ENCODE measurements around the gene ASIC2.

Gene ASIC2

DNA sequence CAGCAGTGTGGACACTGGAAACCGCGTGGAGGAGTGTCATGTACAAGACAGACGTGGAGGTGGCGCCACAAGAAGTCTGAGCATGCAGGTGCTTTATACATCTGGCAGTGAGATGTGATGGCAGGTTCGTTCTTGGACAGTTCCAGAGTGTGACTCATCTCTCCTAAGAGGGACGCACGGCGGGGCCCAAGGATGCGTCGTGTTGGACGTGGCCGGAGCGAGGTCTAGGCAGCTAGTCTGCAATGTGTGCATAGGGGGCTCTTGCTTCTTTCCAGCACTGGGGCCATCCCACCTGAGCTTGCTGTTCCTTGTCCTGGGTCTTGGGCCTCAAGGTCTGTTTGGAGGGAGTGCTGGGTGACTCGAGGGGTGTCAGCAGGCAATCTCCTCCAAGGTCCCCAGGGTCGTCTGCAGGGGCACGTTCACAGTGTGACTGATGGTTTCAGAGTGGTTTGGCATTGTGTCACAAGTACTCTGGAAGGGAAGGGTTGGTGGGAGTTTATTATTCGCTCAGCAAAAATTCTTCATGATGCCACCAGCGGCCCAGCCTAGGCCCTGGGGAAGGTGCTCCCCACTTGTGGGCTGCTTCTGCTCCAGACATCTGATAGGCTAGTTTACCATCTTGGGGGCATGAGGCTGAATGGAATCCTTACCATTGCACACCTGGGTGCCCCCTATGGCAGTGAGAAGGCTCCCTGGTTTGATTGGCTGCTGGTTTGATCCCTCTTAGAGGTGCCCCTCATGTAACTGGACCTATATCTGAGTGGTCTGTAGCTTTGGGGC, 279.3 kb downstream of the ASIC2 start:
- H3K27me3 ChIP-seq (ENCODE audit: insufficient read depth, low read length) = no peaks in the 10 kb centered on the region

GRCh38 chr17:33012522-33013033, 280.5 kb downstream of the ASIC2 start:
- H3K4me1 ChIP-seq (ENCODE audit: control insufficient read depth, insufficient read depth, low read length, unreplicated experiment) = peaks cover 22% of the 10 kb centered on the region
- H3K27me3 ChIP-seq (ENCODE audit: insufficient read depth, low read length) = no peaks in the 10 kb centered on the region
- peak overlapping the region; percentile 68 for H3K27ac ChIP-seq (ENCODE audit: low read depth, low read length)
- H3K36me3 ChIP-seq (ENCODE audit: insufficient read depth, low read length) = no peaks in the 10 kb centered on the region
- peak overlapping the region; percentile 30; the same call in 1 of the 2 replicates for H3K4me3 ChIP-seq (ENCODE audit: low read depth, low read length)
- peak overlapping the region; percentile 88 for H2AFZ ChIP-seq (ENCODE audit: low read length, unreplicated experiment)
- no peaks in the 10 kb centered on the region for H3K79me2 ChIP-seq (ENCODE audit: control insufficient read depth, insufficient read depth, low read length, unreplicated experiment)

More for the DNA sequence above, 279.3 kb downstream of the ASIC2 start:
- Histone ChIP-seq H2AFZ (ENCODE audit: low read length, unreplicated experiment) (no peak overlapping the region), H3K4me1 (ENCODE audit: control insufficient read depth, insufficient read depth, low read length, unreplicated experiment) (peaks cover 22% of the 10 kb centered on the region), H3K36me3 (ENCODE audit: insufficient read depth, low read length) (no peaks in the 10 kb centered on the region), H3K27ac (ENCODE audit: low read depth, low read length) (no peak overlapping the region), H3K4me3 (ENCODE audit: low read depth, low read length) (no peak overlapping the region), H3K79me2 (ENCODE audit: control insufficient read depth, insufficient read depth, low read length, unreplicated experiment) (no peaks in the 10 kb centered on the region)

DNA sequence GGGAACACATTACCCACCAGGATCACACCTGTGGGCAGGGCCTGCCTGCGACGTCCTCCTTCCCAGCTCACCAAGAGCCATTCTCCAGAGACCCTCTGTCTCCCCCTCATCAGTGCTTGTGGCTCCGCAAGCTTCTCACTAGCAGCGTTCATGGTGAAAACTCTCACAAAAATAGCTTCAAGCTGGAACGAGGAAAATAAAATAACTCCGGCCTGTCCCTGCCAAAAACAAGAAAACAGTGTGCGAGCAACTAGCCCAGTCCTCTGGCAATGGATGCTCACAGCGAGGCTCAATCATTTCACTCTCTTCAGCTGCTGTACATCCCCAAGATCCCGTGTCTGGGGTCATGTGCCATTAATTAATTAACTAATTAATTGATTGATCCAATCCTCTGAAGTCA, 283.5 kb downstream of the ASIC2 start:
- Histone ChIP-seq H3K79me2 (ENCODE audit: control insufficient read depth, insufficient read depth, low read length, unreplicated experiment) (no peaks in the 10 kb centered on the region), H3K36me3 (ENCODE audit: insufficient read depth, low read length) (no peaks in the 10 kb centered on the region), H3K4me3 (ENCODE audit: low read depth, low read length) (no peak overlapping the region), H2AFZ (ENCODE audit: low read length, unreplicated experiment) (no peak overlapping the region), H3K27me3 (ENCODE audit: insufficient read depth, low read length) (no peaks in the 10 kb centered on the region; the same call in 1 of the 2 replicates), H3K4me1 (ENCODE audit: control insufficient read depth, insufficient read depth, low read length, unreplicated experiment) (peaks cover 22% of the 10 kb centered on the region), H3K27ac (ENCODE audit: low read depth, low read length) (no peak overlapping the region)

- no peak overlapping the region for H3K27ac ChIP-seq (ENCODE audit: low read depth, low read length)
- no peak overlapping the region for H2AFZ ChIP-seq (ENCODE audit: low read length, unreplicated experiment)
- H3K4me1 ChIP-seq (ENCODE audit: control insufficient read depth, insufficient read depth, low read length, unreplicated experiment) = peaks cover 3% of the 10 kb centered on the region
- H3K27me3 ChIP-seq (ENCODE audit: insufficient read depth, low read length) = no peaks in the 10 kb centered on the region; the same call in 1 of the 2 replicates
- no peak overlapping the region for H3K4me3 ChIP-seq (ENCODE audit: low read depth, low read length)
- no peaks in the 10 kb centered on the region for H3K79me2 ChIP-seq (ENCODE audit: control insufficient read depth, insufficient read depth, low read length, unreplicated experiment)
- no peaks in the 10 kb centered on the region for H3K36me3 ChIP-seq (ENCODE audit: insufficient read depth, low read length)
Observed at GRCh38 chr17:33007186-33007585, 285.9 kb downstream of the ASIC2 start.

DNA sequence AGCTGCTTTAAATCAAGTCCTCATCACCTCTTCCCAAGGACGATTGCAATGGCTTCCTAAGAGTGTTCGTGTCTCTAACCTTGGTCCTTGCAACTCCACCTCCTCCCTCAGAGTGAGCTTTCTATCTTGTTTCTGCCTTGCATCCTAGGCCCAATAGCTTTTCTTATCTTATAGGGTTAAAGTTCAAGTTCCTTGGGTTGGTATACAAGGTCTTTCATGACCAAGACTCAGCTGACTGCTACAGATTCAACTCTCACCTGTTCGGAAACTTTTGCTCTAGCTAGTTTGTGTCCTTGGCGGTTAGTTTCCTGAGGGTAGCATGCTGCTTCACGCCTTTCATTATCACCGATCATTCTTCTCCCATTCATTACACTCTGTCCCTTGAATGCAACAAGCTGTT, 290.8 kb downstream of the ASIC2 start:
- Histone ChIP-seq H3K4me3 (ENCODE audit: low read depth, low read length) (no peak overlapping the region), H3K27ac (ENCODE audit: low read depth, low read length) (no peak overlapping the region), H3K27me3 (ENCODE audit: insufficient read depth, low read length) (no peaks in the 10 kb centered on the region; the same call in 1 of the 2 replicates), H3K4me1 (ENCODE audit: control insufficient read depth, insufficient read depth, low read length, unreplicated experiment) (peaks cover 7% of the 10 kb centered on the region), H2AFZ (ENCODE audit: low read length, unreplicated experiment) (no peak overlapping the region), H3K36me3 (ENCODE audit: insufficient read depth, low read length) (no peaks in the 10 kb centered on the region), H3K79me2 (ENCODE audit: control insufficient read depth, insufficient read depth, low read length, unreplicated experiment) (no peaks in the 10 kb centered on the region)

GRCh38 chr17:32998887-32999228, 294.2 kb downstream of the ASIC2 start:
- Histone ChIP-seq H3K27me3 (ENCODE audit: insufficient read depth, low read length) (peaks cover 12% of the 10 kb centered on the region), H3K36me3 (ENCODE audit: insufficient read depth, low read length) (no peaks in the 10 kb centered on the region), H2AFZ (ENCODE audit: low read length, unreplicated experiment) (peak overlapping the region; percentile 96), H3K27ac (ENCODE audit: low read depth, low read length) (peak overlapping the region; percentile 49), H3K79me2 (ENCODE audit: control insufficient read depth, insufficient read depth, low read length, unreplicated experiment) (no peaks in the 10 kb centered on the region), H3K4me1 (ENCODE audit: control insufficient read depth, insufficient read depth, low read length, unreplicated experiment) (peaks cover 7% of the 10 kb centered on the region), H3K4me3 (ENCODE audit: low read depth, low read length) (peak overlapping the region; percentile 67)

DNA sequence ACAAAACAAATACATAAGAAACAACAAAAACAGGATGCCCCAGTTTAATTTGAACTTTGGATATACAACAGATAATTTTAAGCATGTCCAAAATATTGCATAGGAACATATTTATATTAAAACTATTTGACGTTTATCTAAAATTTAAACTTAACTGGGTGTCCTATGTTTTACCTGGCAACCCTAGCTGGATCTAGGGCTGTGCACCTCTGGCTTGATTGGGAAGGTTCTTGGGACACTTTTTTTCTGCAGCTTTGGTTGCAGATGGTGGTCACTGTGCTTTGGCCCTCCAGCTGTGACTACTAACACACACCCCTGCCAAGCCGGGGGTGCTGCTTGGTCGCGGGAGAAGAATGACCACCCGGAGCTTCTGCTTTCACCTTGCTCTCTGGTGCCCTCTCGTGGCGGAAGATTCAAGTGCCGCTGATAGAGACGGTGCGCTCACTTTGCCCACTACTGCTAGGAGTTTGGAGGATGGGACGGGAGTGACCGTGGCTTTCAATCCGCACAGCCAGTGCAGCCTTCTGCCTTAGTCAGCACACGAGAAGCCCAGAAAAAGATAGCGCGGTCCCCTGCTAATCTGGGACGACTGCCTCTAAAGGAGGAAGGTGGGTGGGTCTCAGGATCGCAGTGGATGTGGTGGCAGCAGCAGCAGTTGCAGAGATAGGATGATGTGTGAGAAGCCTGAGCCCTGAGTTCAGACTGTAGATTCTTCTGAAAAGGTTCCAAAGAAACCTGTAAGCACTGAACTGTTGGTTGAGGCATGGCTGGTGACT, 294.8 kb downstream of the ASIC2 start:
- H3K79me2 ChIP-seq (ENCODE audit: control insufficient read depth, insufficient read depth, low read length, unreplicated experiment) = no peaks in the 10 kb centered on the region
- peak overlapping the region; percentile 49 for H3K27ac ChIP-seq (ENCODE audit: low read depth, low read length)
- H2AFZ ChIP-seq (ENCODE audit: low read length, unreplicated experiment) = peak overlapping the region; percentile 96
- peaks cover 7% of the 10 kb centered on the region for H3K4me1 ChIP-seq (ENCODE audit: control insufficient read depth, insufficient read depth, low read length, unreplicated experiment)
- peaks cover 17% of the 10 kb centered on the region for H3K27me3 ChIP-seq (ENCODE audit: insufficient read depth, low read length)
- H3K4me3 ChIP-seq (ENCODE audit: low read depth, low read length) = peak overlapping the region; percentile 67
- no peaks in the 10 kb centered on the region for H3K36me3 ChIP-seq (ENCODE audit: insufficient read depth, low read length)

DNA sequence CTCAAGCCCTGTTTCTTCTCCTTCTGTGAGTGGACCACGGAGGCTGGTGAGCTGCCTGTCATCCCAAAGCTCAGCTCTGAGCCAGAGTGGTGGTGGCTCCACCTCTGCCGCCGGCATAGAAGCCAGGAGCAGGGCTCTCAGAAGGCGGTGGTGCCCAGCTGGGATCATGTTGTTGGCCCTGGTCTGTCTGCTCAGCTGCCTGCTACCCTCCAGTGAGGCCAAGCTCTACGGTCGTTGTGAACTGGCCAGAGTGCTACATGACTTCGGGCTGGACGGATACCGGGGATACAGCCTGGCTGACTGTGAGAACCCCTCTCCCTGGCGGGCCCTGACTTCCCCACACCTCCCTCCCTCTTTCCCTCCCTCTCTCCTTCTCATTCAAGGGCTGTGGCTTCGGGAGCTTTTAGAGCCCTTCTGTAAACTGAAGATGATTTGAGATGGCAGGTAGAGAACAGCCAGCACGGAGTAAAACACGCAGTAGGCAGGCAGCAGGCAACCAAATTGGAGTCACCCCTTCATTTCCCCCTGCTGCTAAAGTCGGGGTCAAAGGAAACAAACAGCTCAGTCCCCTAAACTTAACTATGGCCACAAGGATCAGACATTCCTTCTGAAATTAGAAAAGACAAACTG, 297.6 kb downstream of the ASIC2 start:
- no peaks in the 10 kb centered on the region for H3K36me3 ChIP-seq (ENCODE audit: insufficient read depth, low read length)
- peaks cover 7% of the 10 kb centered on the region for H3K4me1 ChIP-seq (ENCODE audit: control insufficient read depth, insufficient read depth, low read length, unreplicated experiment)
- H3K79me2 ChIP-seq (ENCODE audit: control insufficient read depth, insufficient read depth, low read length, unreplicated experiment) = no peaks in the 10 kb centered on the region
- H3K4me3 ChIP-seq (ENCODE audit: low read depth, low read length) = no peak overlapping the region
- H3K27ac ChIP-seq (ENCODE audit: low read depth, low read length) = no peak overlapping the region
- H3K27me3 ChIP-seq (ENCODE audit: insufficient read depth, low read length) = peaks cover 27% of the 10 kb centered on the region
- H2AFZ ChIP-seq (ENCODE audit: low read length, unreplicated experiment) = no peak overlapping the region

- no peak overlapping the region for H3K4me3 ChIP-seq (ENCODE audit: low read depth, low read length)
- H3K4me1 ChIP-seq (ENCODE audit: control insufficient read depth, insufficient read depth, low read length, unreplicated experiment) = peaks cover 5% of the 10 kb centered on the region
- no peaks in the 10 kb centered on the region for H3K79me2 ChIP-seq (ENCODE audit: control insufficient read depth, insufficient read depth, low read length, unreplicated experiment)
- H2AFZ ChIP-seq (ENCODE audit: low read length, unreplicated experiment) = no peak overlapping the region
- H3K27me3 ChIP-seq (ENCODE audit: insufficient read depth, low read length) = peaks cover 27% of the 10 kb centered on the region
- no peak overlapping the region for H3K27ac ChIP-seq (ENCODE audit: low read depth, low read length)
- no peaks in the 10 kb centered on the region for H3K36me3 ChIP-seq (ENCODE audit: insufficient read depth, low read length)
Observed at GRCh38 chr17:32993977-32994376, 299.1 kb downstream of the ASIC2 start.

GRCh38 chr17:32992321-32993033, 300.6 kb downstream of the ASIC2 start:
- Histone ChIP-seq H2AFZ (ENCODE audit: low read length, unreplicated experiment) (no peak overlapping the region), H3K4me1 (ENCODE audit: control insufficient read depth, insufficient read depth, low read length, unreplicated experiment) (no peaks in the 10 kb centered on the region), H3K4me3 (ENCODE audit: low read depth, low read length) (no peak overlapping the region), H3K79me2 (ENCODE audit: control insufficient read depth, insufficient read depth, low read length, unreplicated experiment) (no peaks in the 10 kb centered on the region), H3K27ac (ENCODE audit: low read depth, low read length) (no peak overlapping the region), H3K27me3 (ENCODE audit: insufficient read depth, low read length) (peaks cover 30% of the 10 kb centered on the region), H3K36me3 (ENCODE audit: insufficient read depth, low read length) (no peaks in the 10 kb centered on the region)

Data from ACC112 (cell line).